ENCODE data around the gene FBXO39. TPM values are rescaled to one million over a fixed set of nuclear protein-coding genes. Genes with fewer than 3 reads are reported as not detected.
"Not testable (repeated sequence)": the region's sequence is repeated elsewhere in the genome, so short reads cannot be mapped to it uniquely, and the experiment has no call there.

FBXO39 gene
- 0.24 TPM for polyA plus RNA-seq (2013, experiment 1 of 2; ENCODE audit: insufficient read length)
- polyA plus RNA-seq (2013, experiment 2 of 2; ENCODE audit: insufficient read length): 0.32 TPM

DNA sequence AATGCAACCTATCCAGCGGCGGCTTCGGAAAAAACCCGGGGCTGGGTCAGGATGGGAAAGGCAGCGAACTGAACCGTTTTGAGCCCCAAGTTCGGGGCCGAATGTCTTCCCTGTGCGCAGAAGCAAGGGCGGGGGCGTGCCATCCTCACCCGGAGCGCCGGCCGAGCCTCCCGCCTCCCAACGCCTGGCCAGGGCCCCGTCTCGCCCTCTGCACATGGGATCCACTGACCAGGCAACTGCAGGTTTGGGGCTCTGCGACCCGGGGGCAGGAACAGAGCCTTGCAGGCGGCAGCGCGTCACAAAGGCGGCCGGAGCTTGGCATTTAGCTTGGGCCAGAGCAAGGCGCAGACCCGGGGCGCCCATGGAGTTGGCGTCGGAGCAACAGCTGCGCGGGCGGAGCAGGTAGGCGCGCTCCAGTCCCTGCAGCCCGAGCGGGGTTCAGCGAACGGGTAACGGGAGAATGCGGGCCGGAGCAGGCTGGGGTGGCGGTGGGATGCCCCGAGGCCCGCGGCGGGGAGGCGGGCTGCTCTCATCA is at the start of gene FBXO39:
TSS of gene FBXO39 (plus strand) at position 345 of the 535 bp plus-strand sequence. CDS start 3,654 bp downstream, outside the sequence.
- DNase-seq: no peak

DNA sequence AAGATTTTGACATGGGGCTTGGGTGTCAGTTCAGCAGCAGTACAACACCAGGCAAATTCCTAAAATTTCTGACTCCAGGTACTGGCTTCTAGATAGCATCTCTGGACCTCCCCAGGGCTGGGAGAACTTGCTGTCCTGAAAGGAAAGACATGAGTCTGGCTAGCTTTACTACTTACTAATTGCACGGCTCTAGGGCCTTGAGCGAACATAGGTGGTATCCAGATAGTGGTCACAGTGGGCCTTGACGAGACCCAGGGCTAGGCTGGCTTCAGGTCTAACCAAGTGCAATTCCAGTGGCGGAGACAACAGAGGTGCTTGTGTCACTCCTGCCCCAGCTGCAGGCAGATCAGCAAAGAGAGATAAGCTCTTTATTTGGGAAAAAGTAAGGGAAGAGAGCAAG is 46.5 kb upstream of the FBXO39 start:
- no peak for DNase-seq

DNA sequence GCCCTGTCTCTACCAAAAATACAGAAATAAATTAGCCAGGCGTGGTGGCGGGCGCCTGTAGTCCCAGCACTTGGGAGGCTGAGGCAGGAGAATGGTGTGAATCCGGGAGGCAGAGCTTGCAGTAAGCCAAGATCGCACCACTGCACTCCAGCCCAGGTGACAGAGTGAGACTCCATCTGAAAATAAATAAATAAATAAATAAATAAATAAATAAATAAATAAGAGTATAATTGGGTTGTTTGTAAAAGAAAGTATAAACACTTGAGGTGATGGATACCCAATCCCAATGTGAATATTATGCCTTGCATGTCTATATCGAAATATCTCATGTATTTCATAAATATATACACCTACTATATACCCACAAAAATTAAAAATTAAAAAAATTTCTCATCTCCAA is 29.4 kb upstream of the FBXO39 start:
- not testable (repeated sequence) for DNase-seq

DNA sequence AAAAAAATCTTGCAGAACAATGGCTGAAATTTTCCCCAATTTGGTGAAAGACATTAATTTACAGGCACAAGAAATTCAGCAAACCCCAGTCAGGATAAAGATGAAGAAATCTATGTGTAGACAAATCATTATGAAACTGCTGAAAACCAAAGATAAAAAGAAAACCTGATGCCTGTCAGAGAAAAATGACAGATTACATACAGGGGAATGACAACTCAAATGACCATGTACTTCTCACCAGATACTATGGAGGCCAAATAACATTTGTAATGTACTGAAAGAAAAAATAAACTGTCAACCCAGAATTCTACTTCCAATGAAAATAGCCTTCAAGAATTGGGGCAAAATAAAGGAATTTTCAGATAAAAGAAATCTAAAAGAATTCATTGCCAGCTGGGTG is 27.4 kb upstream of the FBXO39 start:
- DNase-seq: no peak

DNA sequence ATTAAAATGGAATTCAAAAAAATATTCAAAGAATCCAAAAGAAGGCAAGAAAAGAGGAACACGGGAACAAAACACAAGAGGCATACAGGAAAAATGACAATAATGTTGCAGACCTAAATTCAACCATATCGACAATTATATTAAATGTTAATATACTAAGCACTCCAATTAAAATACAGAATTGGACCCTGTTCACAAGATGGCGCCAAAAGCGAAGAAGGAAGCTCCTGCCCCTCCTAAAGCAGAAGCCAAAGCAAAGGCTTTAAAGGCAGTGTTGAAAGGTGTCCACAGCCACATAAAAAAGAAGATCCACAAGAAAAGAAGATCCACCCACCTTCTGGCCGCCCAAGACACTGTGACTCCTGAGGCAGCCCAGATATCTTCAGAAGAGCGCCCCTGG is 26.5 kb upstream of the FBXO39 start:
- DNase-seq: peak; percentile 45

DNA sequence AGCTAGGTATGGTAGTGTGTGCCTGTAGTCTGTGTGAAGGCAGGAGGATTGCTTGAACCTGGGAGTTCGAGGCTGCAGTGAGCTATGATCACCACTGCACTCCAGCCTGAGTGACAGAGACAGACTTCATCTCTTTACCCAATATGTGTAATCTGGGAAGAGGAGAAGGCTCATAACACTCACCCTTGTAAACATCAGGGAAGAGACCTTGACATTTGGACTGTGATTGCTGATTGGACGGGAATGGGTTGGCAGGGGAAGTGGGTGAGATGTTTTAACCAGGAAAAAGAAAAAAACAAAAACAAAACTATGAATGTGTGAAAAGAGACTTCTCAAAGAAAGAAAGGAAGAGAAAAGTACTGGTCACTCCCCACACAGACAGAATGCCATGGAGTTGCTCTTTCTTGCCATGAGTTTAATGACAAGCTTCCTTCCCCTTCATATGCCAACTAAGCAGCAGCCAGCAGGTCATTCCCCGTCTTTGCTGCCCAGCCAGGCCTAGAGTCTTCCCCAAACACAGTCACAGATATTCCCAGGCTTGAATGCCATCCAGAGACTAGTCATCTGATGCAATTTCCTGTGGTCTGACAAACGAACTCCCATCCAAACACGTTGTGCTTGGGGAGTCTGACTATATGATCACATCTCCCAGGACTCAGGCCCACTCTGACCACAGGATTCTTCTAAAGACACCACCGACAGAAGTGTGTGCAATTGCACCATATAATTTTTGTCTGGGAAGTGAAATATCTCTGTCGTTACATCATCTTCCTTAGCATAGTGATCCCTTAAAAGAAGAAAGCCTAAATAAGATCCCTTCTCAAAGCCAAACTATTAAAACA is 23.7 kb upstream of the FBXO39 start:
- DNase-seq: peak; percentile 100

DNA sequence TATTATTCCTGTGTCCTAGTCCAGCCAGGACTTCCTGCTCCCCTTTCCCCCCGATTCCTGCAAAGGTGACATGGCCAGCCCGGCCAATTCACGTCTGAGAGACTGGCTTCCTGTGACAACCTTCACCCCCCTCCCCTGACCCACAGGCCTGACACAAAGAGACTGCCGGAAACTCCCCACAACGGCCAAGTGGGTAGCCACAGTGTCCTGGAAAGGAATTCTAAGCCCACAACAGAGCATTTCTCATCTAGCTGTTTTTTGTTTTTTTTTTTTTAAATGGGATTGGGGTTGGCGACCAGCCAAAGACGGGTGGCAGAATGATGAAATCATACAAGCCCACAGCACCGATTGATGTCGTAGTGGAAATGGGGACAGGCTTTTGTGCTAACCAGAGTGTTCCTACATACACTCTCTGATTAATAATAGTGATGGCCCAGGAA is 23.0 kb upstream of the FBXO39 start:
- peak; percentile 96 for DNase-seq

DNA sequence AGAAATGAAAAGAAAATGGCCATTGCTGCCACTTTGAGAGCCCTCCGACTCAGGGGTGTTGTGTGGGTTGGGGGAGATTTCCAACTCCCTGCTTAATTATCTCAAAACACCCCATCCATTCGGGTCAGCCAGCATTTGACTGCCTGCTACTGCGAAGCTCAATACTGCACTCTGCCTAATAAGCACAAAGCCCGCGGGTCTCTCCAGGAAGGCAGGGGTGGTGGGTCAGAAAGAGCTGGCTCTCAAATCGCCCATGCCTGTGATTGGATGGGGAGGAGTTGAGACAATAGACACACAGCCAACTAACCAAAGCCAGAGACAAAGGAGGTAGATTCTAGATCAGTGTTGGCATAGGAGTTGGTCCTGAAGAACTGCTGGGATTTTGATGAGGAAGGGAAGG is 22.5 kb upstream of the FBXO39 start:
- DNase-seq: peak; percentile 23

DNA sequence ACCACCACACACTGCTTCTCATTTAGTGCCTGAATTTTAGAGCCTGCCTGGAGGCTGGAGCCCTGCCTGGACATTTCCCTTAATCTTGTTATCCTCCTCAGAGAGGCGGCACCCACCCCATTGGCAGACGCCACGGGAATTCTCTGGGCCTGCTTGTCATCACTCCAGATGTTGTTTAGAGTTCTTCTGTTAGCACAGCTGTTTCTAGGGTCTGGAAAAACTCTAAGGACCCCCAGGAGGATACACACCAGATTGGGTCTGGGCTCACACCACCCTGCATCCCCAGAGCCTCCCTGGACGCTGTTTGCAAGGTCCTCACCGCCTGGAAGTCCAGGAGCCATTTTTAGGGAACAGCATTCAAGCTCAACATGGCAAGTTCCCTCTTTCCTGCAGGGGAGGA is 20.7 kb upstream of the FBXO39 start:
- peak; percentile 55 for DNase-seq

DNA sequence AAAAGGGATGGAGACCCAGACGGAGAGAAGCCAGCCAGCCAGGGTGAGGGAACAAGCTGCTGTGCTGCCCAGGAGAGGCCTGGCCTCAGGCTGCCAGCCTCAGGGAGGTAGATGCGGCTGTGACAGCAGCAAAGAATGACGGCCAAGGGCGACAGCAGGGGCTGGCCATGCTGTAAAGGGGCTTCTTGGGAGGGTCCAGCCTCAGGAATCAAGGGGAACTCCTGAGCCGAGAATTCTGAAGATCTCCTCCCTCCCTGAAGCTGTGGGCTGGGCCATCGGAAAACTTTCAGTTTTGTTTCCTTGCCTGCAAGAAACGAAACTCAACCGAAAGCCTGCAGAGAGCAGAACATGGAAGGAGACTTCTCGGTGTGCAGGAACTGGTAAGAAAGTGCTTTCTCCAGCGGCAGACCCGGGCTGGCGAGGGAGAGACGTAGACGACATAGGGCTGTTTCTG is 20.3 kb upstream of the FBXO39 start, which contains the start of gene XAF1:
TSS of gene XAF1 (plus strand) at position 316 of the 454 bp plus-strand sequence. CDS start at position 349, 33 bp downstream.
- peak; percentile 54 for DNase-seq

DNA sequence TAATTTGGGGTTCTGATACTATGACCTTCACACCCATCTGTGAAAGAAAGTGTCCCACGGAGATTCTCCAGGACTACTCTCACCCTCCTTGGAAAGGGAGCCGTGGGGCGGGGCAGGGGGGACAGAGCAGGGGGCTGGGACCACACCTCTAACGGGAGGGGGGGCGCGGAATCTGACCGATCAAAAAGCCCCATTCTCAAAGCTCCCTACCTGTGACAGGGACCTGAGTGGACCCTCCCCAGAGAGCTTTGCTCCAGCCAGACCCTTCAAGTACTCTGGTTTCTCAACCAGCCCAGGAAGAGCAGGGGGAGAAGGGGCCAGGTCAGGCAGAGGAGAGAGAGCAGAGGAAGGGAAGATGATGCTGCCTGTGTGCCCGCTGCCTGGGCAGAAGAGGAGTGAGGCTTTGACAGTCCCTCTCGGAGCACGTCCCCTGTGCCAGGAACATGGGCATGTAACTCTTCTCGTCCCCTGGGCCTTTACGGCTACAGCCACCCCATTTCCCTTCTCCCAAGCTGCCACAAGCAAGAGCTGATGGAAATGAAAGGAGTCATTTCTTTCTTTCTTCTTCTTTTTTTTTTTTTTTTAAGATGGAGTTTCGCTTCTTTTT is 19.5 kb upstream of the FBXO39 start:
- no peak for DNase-seq

DNA sequence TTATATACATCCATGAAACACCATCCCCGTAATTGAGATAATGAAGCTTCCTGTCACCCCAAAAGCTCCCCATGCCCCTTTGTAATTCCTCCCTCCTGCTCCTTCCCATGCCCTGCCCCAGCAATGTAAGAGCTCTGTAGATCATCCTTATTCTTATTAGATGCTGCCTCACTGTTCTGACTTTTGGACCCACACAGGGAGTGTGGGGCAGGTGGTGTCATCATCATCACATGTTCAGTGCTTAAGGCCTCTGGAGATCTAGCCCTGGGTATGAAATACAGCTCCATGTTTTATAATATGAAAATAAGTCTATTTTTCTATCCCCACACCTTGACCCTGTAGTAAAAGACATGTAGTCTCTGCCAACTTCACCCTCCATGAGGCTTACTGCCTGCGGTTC is 18.3 kb upstream of the FBXO39 start:
- DNase-seq: no peak

DNA sequence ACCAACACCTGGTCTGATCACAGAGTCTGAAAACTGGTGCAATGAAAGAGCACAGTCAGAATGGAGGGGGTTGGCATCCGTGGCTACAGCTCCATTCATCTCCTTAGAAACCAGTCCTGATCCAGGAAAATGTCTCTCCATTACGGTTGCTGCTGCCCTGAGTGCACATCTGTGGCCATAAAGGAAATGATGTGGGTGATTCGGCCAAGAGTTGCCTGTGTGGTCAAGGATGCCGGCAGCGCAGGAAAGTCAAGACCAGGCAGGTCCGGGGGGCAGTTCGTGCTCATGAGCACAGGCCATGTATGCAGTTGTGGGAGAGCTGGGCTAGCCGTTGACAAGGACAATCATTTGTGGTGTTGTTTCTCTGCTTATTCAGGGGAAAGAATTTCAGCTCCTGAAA is 14.2 kb upstream of the FBXO39 start:
- no peak for DNase-seq

DNA sequence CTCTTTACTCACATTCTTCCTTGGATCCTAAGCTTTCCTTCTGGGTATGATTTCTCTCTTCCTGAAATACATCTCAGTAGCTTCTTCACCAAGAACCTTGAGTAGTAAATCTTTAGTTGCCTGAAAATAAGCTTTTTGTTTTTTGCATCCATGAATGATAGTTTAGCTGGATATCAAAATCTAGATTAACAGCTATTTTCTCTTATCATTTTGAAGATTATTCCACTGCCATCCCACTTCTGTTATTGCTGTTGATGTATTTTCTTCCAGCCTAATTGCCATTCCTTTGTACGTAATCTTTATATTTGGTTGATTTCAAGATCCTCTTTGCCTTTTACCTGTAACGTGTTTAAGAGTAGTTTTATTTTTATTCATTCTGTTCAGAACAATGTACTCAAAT is 7.6 kb upstream of the FBXO39 start:
- no peak for DNase-seq

DNA sequence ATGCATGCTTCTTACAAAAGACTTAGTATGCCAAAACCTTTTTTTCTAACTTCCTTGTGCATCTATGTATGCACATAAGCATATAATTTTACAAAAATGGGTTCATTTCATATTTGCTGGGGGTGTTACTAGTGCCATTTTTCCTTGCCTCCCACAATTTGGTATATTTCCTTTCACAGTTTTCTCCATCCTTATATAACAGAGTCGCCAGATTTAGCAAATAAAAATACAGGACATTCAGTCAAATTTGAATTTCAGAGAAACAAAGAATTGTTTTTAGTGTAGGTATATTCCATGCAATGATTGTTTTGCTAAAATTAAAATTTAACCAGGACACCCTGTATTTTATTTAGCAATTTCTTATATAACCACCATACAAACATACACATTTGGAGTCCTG is 4.0 kb upstream of the FBXO39 start:
- DNase-seq: no peak

DNA sequence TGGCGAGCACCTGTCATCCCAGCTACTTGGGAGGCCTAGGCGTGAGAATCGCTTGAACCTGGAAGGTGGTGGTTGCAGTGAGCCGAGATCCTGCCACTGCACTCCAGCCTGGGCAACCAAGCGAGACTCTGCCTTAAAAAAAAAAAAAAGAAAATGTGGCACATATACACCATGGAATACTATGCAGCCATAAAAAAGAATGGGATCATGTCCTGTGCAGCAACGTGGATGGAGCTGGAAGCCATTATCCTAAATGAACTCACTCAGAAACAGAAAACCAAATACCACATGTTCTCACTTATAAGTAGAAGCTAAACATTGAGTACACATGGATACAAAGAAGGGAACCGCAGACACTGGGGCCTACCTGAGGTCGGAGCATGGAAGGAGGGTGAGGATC is 1.1 kb upstream of the FBXO39 start:
- DNase-seq: not testable (repeated sequence)

DNA sequence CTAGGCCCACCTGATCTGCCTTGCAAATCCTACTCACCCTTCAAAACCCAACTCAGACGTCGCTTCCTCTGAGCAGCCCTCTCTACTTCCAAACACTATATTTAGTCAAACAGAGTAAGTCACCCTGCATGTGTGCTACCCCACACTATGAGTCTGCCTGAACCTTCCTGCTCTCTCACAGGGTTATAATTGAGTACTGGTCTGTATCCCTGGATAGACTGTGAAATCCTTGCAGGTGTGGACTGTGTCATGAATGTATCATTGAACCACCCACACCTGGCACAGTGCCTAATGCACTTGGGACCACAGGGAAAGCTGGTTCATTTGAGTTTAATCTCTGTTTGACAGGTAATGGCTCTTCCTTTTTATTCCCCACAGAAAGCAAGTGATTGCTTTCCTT is 3.4 kb downstream of the FBXO39 start:
- no peak for DNase-seq

DNA sequence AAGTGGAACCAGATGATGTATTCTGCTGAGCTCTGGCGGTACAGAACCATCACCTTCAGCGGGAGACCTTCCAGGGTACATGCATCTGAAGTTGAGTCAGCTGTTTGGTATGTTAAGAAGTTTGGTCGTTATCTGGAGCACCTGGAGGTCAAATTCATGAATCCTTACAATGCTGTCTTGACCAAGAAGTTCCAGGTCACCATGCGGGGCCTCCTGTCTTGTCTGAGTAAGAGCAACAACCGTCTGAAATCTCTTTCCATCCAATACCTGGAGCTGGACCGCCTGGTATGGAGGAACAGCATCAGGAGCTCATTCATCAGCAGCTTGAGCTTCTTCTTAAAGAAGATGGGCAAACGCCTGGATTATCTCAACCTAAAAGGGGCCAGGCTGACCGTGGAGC is 4.0 kb downstream of the FBXO39 start:
- DNase-seq: no peak

DNA sequence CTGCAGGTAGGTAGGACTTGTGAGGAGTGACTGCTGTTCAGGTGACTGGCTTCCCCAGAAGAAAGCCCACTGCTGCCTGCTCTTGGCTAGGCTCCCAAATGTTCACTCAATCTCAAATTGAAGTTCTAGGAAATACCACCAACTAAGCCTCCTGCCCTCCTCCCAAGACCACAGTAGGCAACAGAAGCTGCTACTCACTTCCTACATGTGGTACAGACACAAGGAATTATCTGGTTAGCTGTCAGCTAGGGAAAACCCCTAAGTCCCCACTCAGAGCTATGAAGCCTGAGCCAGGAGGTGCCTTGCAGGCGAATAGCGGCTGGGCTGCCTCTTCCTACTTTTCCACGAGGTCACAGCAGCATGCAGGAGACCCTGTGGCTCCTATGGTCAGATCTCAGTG is 4.9 kb downstream of the FBXO39 start:
- no peak for DNase-seq

DNA sequence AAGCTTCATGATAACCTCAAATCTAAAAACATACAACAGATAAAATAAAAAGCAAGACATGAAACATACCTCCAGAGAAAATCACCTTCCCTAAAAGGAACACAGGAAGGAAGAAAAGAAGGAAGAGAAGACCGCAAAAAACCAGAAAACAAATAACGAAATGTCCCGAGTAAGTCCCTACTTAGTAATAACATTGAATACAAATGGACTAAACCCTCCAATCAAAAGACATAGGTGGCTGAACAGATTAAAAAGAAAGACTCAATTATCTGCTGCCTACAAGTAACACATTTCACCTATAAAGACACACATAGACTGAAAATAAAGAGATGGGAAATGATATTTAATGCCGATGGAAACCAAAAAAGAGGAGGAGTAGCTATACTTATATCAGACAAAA is 6.2 kb downstream of the FBXO39 start:
- DNase-seq: no peak

DNA sequence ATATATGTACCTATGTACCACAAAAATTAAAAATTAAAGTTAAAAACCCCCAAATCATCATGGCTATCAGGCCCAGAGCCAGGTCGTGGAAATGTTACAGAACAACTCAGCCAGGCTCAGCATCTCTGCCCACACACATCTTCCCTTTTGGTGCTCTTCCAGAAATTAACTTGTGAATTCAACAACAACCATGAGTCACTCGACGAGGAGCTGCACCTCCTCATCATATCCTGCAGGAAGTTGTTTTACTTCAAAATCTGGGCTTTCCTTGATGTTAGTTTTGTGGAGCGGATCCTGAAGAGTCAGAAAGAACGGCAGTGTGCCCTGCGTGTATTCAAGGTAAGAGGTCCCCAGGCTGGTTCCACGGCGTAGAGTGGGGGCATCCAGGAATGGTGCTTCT is 10.6 kb downstream of the FBXO39 start:
- peak; percentile 72 for DNase-seq

DNA sequence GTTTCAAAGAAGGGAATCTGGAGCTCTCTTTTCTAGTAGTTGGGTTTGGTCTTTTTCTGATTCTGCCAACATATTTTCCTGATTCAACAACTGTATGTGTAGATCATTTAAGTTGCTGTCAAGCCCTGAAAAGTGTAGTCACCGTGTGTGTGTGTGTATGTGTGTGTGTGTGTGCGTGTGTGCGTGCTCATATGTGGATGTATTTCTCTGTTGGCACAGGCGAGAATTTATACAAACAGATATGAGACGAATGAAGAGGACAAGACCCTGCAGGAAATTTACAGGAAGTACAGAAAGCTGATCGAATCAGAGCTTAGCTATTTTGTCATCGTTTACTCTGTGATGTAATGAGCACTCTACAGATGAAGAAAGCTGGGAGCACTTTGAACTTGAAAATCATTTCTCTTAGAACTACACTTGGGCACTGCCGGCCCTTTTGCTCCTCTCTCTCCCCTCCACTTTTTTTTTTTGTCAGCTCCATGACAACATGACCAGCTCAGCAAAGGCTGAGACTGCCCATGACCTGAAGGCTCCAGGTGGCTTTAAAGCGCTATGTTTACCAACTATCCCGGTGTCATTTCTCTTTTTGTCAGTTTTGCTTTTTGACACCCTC is 11.2 kb downstream of the FBXO39 start:
- no peak for DNase-seq

DNA sequence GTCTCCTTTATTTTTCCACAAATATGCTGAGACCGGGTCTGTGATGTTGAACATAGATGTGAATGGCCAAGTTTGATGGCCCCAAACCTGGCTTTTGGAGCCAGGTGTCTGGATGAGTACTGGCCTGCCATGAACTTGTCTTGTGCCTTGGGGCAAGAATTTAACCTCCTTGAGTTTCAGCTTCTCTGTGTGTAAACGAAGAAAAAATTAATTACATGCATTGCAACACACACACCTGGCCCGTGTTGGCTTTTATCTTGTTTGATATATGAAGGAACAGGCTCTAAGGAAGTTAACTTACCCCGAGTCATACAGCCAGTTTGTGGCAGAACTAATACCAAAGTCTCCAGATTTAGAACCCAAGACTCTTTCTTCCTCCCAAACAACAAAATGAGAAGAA is 13.1 kb downstream of the FBXO39 start:
- DNase-seq: no peak

All from fibroblast of skin of abdomen (primary cell).